Osteocyte (in vitro differentiated cells): ENCODE measurements around the gene CTSD. TPM values are rescaled to one million over a fixed set of nuclear protein-coding genes. Genes with fewer than 3 reads are reported as not detected.
"Not testable (repeated sequence)": the region's sequence is repeated elsewhere in the genome, so short reads cannot be mapped to it uniquely, and the experiment has no call there.

Experiments
- DNase-seq: peaks from one replicate; pipeline ENCODE4 v3.0.0; 2021; ENCODE audit warnings: mixed read lengths; ENCODE audit not compliant: unreplicated experiment; ENCODE audit errors: extremely low spot score
- H3K27ac Mint-ChIP-seq: one replicate; pipeline ENCODE4 v1.8.0; 2021; ENCODE audit warnings: mild to moderate bottlenecking, mixed read lengths; ENCODE audit not compliant: unreplicated experiment
- H3K27me3 Mint-ChIP-seq: one replicate; pipeline ENCODE4 v1.8.0; 2021; ENCODE audit warnings: mixed read lengths; ENCODE audit not compliant: unreplicated experiment
- H3K36me3 Mint-ChIP-seq: one replicate; pipeline ENCODE4 v1.8.0; 2021; ENCODE audit warnings: mixed read lengths; ENCODE audit not compliant: unreplicated experiment
- H3K4me1 Mint-ChIP-seq: one replicate; pipeline ENCODE4 v1.8.0; 2021; ENCODE audit warnings: mixed read lengths; ENCODE audit not compliant: unreplicated experiment
- H3K4me3 Mint-ChIP-seq: one replicate; pipeline ENCODE4 v1.8.0; 2021; ENCODE audit warnings: mild to moderate bottlenecking, moderate library complexity, mixed read lengths; ENCODE audit not compliant: unreplicated experiment
- H3K9me3 Mint-ChIP-seq: one replicate; pipeline ENCODE4 v1.8.0; 2021; ENCODE audit warnings: mixed read lengths; ENCODE audit not compliant: unreplicated experiment
- CTCF ChIP-seq: fragments of 200-600 bp; sonication (generic); IDR thresholded peaks from 2 replicates; pipeline ENCODE4 v1.5.0; 2021; ENCODE audit warnings: antibody characterized with exemption, mild to moderate bottlenecking, moderate library complexity
- long read RNA-seq: library from polyadenylated mRNA; unstranded; transcript quantifications from one replicate; pipeline ENCODE4 v2.0.0, GENCODE V29; 2021
- total RNA-seq: library from RNA; stranded (reverse); gene quantifications from 2 replicates; pipeline ENCODE4 v1.2.1, GENCODE V29; 2021

CTSD gene
- total RNA-seq: 2,062 and 2,147 TPM in 2 replicates
- long read RNA-seq, transcript CTSD-201 (9 exons, 2,123 nt): major isoform, 1,350 of 1,446 reads
- long read RNA-seq, partial matches to known transcripts: 64 of 1,446 reads
- long read RNA-seq, other reads (novel, unspliced or antisense): 25 of 1,446 reads

- no peaks in the 10 kb centered on the region for H3K27me3 Mint-ChIP-seq
- peak; percentile 20 for TF ChIP-seq CTCF
- H3K4me3 Mint-ChIP-seq: peak within 1 kb of the TSS; percentile 82
- peaks cover 43% of the 10 kb centered on the region for H3K4me1 Mint-ChIP-seq
- H3K36me3 Mint-ChIP-seq: peaks cover 7% of the 10 kb centered on the region
- H3K9me3 Mint-ChIP-seq: no peaks in the 10 kb centered on the region
- H3K27ac Mint-ChIP-seq: peak within 1 kb of the TSS; percentile 94
- DNase-seq: peak; percentile 96
Observed at GRCh38 chr11:1763796-1764661, at the start of gene CTSD. Gene CTSD, minus strand, starts transcription at chr11:1763927. Its CDS starts 68 bp downstream, at chr11:1763859.

DNA sequence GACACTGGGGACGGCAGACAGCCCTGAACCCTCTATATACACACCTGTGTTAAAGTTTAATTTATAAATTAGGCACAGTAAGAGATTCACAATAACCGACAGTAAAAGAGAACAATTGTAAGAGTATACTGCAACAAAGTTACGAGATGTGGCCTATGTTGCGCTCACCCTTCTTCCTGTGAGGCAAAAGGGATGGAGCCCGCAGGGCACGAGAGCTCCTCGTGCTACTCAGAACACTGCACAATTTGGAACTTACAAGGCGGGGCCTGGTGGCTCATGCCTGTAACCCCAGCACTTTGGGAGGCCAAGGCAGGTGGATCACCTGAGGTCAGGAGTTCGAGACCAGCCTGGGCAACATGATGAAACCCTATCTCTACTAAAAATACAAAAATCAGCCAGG lies 49.6 kb upstream of the CTSD start:
- H3K27ac Mint-ChIP-seq, H3K36me3 Mint-ChIP-seq, DNase-seq, H3K4me3 Mint-ChIP-seq: not testable (repeated sequence)
- Mint-ChIP-seq H3K27me3 (peaks cover 12% of the 10 kb centered on the region), H3K9me3 (peaks cover 10% of the 10 kb centered on the region), H3K4me1 (peaks cover 13% of the 10 kb centered on the region)

- no peak for DNase-seq
- Mint-ChIP-seq H3K9me3 (peaks cover 10% of the 10 kb centered on the region), H3K27me3 (peaks cover 16% of the 10 kb centered on the region), H3K27ac (no peak overlapping the region), H3K36me3 (peaks cover 7% of the 10 kb centered on the region), H3K4me3 (no peak overlapping the region), H3K4me1 (peaks cover 13% of the 10 kb centered on the region)
- TF ChIP-seq CTCF: no peak
Observed at GRCh38 chr11:1812801-1813200, 49.1 kb upstream of the CTSD start.

GRCh38 chr11:1812274-1812673 lies 48.5 kb upstream of the CTSD start:
- Mint-ChIP-seq H3K27ac (no peak overlapping the region), H3K36me3 (peaks cover 7% of the 10 kb centered on the region), H3K4me3 (no peak overlapping the region), H3K27me3 (peaks cover 21% of the 10 kb centered on the region), H3K4me1 (peaks cover 13% of the 10 kb centered on the region), H3K9me3 (peaks cover 10% of the 10 kb centered on the region)
- TF ChIP-seq CTCF: no peak
- no peak for DNase-seq

- Mint-ChIP-seq H3K27me3 (peaks cover 26% of the 10 kb centered on the region), H3K36me3 (peaks cover 7% of the 10 kb centered on the region), H3K4me1 (peaks cover 11% of the 10 kb centered on the region), H3K27ac (no peak overlapping the region), H3K9me3 (peaks cover 10% of the 10 kb centered on the region), H3K4me3 (no peak overlapping the region)
- DNase-seq: no peak
- TF ChIP-seq CTCF: no peak
Observed at GRCh38 chr11:1810761-1811160, 47.0 kb upstream of the CTSD start.
